Measurements from ENCODE around the gene PRDM16.

The PRDM16 gene

GRCh38 chr1:3327389-3327702 lies 258.3 kb downstream of the PRDM16 start:
- peaks cover 90% of the 10 kb centered on the region for H3K27me3 ChIP-seq (replicated peaks; ENCODE audit: insufficient read depth, low read length)
- H3K9me2 ChIP-seq (replicated peaks; ENCODE audit: insufficient read depth, low read length): no peaks in the 10 kb centered on the region
- H3K9ac ChIP-seq (ENCODE audit: low read length): no peak overlapping the region
- no peaks in the 10 kb centered on the region for H3K79me2 ChIP-seq (ENCODE audit: low read length)
- H3F3A ChIP-seq (ENCODE audit: insufficient read depth, low read length): no peaks in the 10 kb centered on the region
- no peaks in the 10 kb centered on the region for H3K9me3 ChIP-seq (replicated peaks; ENCODE audit: insufficient read depth, low read length)
- H3K4me1 ChIP-seq (ENCODE audit: low read length): no peaks in the 10 kb centered on the region
- no peak for DNase-seq
- H3K4me2 ChIP-seq (ENCODE audit: low read depth, low read length): no peak overlapping the region
- no peak overlapping the region for H2AFZ ChIP-seq (ENCODE audit: low read length)
- no peak overlapping the region for H3K27ac ChIP-seq (ENCODE audit: low read length)
- no peak overlapping the region for H3K4me3 ChIP-seq (ENCODE audit: low read length)
- TF ChIP-seq EZH2 (optimal IDR thresholded peaks at IDR 0.05; ENCODE audit: low read depth, low read length) (no peak), CTCF (IDR thresholded peaks at IDR 0.05; ENCODE audit: low read length) (no peak), EZH2phosphoT487 (IDR thresholded peaks at IDR 0.05; ENCODE audit: low read length) (no peak)
- H3K36me3 ChIP-seq (replicated peaks; ENCODE audit: insufficient read depth, low read length): no peaks in the 10 kb centered on the region
- H4K20me1 ChIP-seq (ENCODE audit: insufficient read depth, low read length): no peaks in the 10 kb centered on the region

GRCh38 chr1:3327936-3328590 lies 259.1 kb downstream of the PRDM16 start:
- DNase-seq: no peak
- no peaks in the 10 kb centered on the region for H3K79me2 ChIP-seq (ENCODE audit: low read length)
- H3K9me3 ChIP-seq (replicated peaks; ENCODE audit: insufficient read depth, low read length): no peaks in the 10 kb centered on the region
- no peaks in the 10 kb centered on the region for H3F3A ChIP-seq (ENCODE audit: insufficient read depth, low read length)
- H2AFZ ChIP-seq (ENCODE audit: low read length): no peak overlapping the region
- no peak overlapping the region for H3K4me3 ChIP-seq (ENCODE audit: low read length)
- no peaks in the 10 kb centered on the region for H3K36me3 ChIP-seq (replicated peaks; ENCODE audit: insufficient read depth, low read length)
- TF ChIP-seq CTCF (IDR thresholded peaks at IDR 0.05; ENCODE audit: low read length) (no peak), EZH2phosphoT487 (IDR thresholded peaks at IDR 0.05; ENCODE audit: low read length) (no peak), EZH2 (optimal IDR thresholded peaks at IDR 0.05; ENCODE audit: low read depth, low read length) (no peak)
- H3K9ac ChIP-seq (ENCODE audit: low read length): no peak overlapping the region
- no peaks in the 10 kb centered on the region for H3K4me1 ChIP-seq (ENCODE audit: low read length)
- H3K4me2 ChIP-seq (ENCODE audit: low read depth, low read length): no peak overlapping the region
- H3K27ac ChIP-seq (ENCODE audit: low read length): no peak overlapping the region
- peaks cover 90% of the 10 kb centered on the region for H3K27me3 ChIP-seq (replicated peaks; ENCODE audit: insufficient read depth, low read length)
- H4K20me1 ChIP-seq (ENCODE audit: insufficient read depth, low read length): no peaks in the 10 kb centered on the region
- no peaks in the 10 kb centered on the region for H3K9me2 ChIP-seq (replicated peaks; ENCODE audit: insufficient read depth, low read length)

GRCh38 chr1:3329640-3330281 lies 260.8 kb downstream of the PRDM16 start:
- Histone ChIP-seq H3K79me2 (ENCODE audit: low read length) (no peaks in the 10 kb centered on the region), H3K9me2 (replicated peaks; ENCODE audit: insufficient read depth, low read length) (no peaks in the 10 kb centered on the region), H3K4me1 (ENCODE audit: low read length) (no peaks in the 10 kb centered on the region), H2AFZ (ENCODE audit: low read length) (no peak overlapping the region), H3K27ac (ENCODE audit: low read length) (no peak overlapping the region), H4K20me1 (ENCODE audit: insufficient read depth, low read length) (no peaks in the 10 kb centered on the region), H3K4me3 (ENCODE audit: low read length) (no peak overlapping the region), H3K9me3 (replicated peaks; ENCODE audit: insufficient read depth, low read length) (no peaks in the 10 kb centered on the region), H3K27me3 (replicated peaks; ENCODE audit: insufficient read depth, low read length) (peaks cover 88% of the 10 kb centered on the region), H3K36me3 (replicated peaks; ENCODE audit: insufficient read depth, low read length) (no peaks in the 10 kb centered on the region), H3K4me2 (ENCODE audit: low read depth, low read length) (no peak overlapping the region), H3F3A (ENCODE audit: insufficient read depth, low read length) (no peaks in the 10 kb centered on the region), H3K9ac (ENCODE audit: low read length) (no peak overlapping the region)
- no peak for DNase-seq
- TF ChIP-seq CTCF (IDR thresholded peaks at IDR 0.05; ENCODE audit: low read length): no peak
- TF ChIP-seq EZH2 (optimal IDR thresholded peaks at IDR 0.05; ENCODE audit: low read depth, low read length): no peak
- no peak for TF ChIP-seq EZH2phosphoT487 (IDR thresholded peaks at IDR 0.05; ENCODE audit: low read length)
